ENCODE measurements around the gene ARID1B. TPM values are rescaled to one million over a fixed set of nuclear protein-coding genes. Genes with fewer than 3 reads are reported as not detected.
A peak's percentile ranks its signal among the peaks of the same experiment; 100 is the strongest.
"Not testable (repeated sequence)": the region's sequence is repeated elsewhere in the genome, so short reads cannot be mapped to it uniquely, and the experiment has no call there.

The ARID1B gene
- total RNA-seq, 1 donor from 2014 or later = 59.3 TPM

DNA sequence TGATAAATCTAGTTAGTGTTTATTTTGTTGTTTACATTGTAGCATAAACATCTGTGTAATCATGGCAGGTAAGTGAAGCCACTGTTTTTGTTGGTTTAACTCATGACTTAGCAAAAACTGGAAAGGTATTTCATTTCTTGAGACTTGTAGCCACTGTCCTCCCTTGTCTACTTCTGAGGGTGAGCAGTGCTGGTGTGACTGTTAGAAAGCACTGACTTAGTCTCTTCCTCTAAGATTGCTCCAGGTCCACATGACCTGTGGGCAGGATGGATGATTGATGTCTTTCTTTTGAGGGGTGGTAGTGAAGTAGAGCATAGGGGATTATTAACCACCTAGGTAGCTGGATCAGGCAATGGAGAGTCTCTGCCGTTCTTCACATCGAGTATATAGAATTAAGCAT is 203.8 kb downstream of the ARID1B start:
- H3K4me1 Mint-ChIP-seq (ENCODE audit: low read depth) = peaks cover 75% of the 10 kb centered on the region
- DNase-seq (ENCODE audit: low spot score) = no peak
- no peak overlapping the region for H3K4me3 Mint-ChIP-seq (ENCODE audit: unreplicated experiment)
- H3K27me3 Mint-ChIP-seq (ENCODE audit: low read depth) = no peaks in the 10 kb centered on the region
- TF ChIP-seq, protein P1, sequence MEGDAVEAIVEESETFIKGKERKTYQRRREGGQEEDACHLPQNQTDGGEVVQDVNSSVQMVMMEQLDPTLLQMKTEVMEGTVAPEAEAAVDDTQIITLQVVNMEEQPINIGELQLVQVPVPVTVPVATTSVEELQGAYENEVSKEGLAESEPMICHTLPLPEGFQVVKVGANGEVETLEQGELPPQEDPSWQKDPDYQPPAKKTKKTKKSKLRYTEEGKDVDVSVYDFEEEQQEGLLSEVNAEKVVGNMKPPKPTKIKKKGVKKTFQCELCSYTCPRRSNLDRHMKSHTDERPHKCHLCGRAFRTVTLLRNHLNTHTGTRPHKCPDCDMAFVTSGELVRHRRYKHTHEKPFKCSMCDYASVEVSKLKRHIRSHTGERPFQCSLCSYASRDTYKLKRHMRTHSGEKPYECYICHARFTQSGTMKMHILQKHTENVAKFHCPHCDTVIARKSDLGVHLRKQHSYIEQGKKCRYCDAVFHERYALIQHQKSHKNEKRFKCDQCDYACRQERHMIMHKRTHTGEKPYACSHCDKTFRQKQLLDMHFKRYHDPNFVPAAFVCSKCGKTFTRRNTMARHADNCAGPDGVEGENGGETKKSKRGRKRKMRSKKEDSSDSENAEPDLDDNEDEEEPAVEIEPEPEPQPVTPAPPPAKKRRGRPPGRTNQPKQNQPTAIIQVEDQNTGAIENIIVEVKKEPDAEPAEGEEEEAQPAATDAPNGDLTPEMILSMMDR (IDR thresholded peaks at IDR 0.05) = no peak
- no peaks in the 10 kb centered on the region for H3K36me3 Mint-ChIP-seq (ENCODE audit: low read depth)
- peak overlapping the region; percentile 85 for H3K27ac Mint-ChIP-seq (ENCODE audit: unreplicated experiment)
- no peaks in the 10 kb centered on the region for H3K9me3 Mint-ChIP-seq (ENCODE audit: low read depth)

DNA sequence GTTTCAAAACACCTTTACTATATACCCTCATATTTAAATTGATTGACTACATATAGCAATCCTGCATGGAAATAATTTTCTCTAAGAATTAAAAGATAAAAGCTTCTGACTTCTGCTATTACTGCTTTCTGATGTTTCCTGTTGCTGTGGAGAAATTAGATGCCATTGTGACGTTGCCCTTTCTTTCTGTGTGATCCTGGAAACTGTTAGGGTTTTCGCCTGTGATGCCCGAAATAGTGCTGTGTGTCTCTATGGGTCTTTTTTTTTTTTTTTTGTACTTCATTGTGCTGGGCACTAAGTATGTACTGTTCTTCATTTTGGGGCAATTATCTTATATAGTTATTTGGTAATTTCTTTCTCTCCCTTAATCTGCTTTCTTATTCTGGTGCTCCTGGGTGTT is 205.0 kb downstream of the ARID1B start:
- Mint-ChIP-seq H3K4me3 (ENCODE audit: unreplicated experiment) (no peak overlapping the region), H3K36me3 (ENCODE audit: low read depth) (no peaks in the 10 kb centered on the region), H3K4me1 (ENCODE audit: low read depth) (peaks cover 63% of the 10 kb centered on the region), H3K9me3 (ENCODE audit: low read depth) (no peaks in the 10 kb centered on the region), H3K27ac (ENCODE audit: unreplicated experiment) (peak overlapping the region; percentile 24), H3K27me3 (ENCODE audit: low read depth) (no peaks in the 10 kb centered on the region)
- TF ChIP-seq, protein P1 (IDR thresholded peaks at IDR 0.05) = no peak
- no peak for DNase-seq (ENCODE audit: low spot score)

DNA sequence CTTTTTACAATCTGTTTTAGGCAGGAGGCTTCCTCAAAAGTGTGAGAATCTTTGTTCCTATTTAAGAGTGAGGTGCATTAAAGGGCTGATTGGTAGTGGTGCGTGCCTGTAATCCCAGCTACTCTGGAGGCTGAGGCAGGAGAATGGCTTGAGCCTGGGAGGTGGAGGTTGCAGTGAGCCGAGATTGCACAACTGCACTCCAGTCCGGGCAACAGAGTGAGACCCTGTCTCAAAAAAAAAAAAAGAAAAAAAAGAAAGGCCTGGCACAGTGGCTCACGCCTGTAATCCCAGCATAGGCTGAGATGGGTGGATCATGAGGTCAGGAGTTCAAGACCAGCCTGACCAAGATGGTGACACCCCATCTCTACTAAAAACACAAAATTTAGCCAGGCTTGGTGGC is 205.7 kb downstream of the ARID1B start:
- peaks cover 59% of the 10 kb centered on the region for H3K4me1 Mint-ChIP-seq (ENCODE audit: low read depth)
- DNase-seq (ENCODE audit: low spot score); H3K27ac Mint-ChIP-seq (ENCODE audit: unreplicated experiment); H3K27me3 Mint-ChIP-seq (ENCODE audit: low read depth); H3K4me3 Mint-ChIP-seq (ENCODE audit: unreplicated experiment); H3K36me3 Mint-ChIP-seq (ENCODE audit: low read depth); H3K9me3 Mint-ChIP-seq (ENCODE audit: low read depth): not testable (repeated sequence)

DNA sequence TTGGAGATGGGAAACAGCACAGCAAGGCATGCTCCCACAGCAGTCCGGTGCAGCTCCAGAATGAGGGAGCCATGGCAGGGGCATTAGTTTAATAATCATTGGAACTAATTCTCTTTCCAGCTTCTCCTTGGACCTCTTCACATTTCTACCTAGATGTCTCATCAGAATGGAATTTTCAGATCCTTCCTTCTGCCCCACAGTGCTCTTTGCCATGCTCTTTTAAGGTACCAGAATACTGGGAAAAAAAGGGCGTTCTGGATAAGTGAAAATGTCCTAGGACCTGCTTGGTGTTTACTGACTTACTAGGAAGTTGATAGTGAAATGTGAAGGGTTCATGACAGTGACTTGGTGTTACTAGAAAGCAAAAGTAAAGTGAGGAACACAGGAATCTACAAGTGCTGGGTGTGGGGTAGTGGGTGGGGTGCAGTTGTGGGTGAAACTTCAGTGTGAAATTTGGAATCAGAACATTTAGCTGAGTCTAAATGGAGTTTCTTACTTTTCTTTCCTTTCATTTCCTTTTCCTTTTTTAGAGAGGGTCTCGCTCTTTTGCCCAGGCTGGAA is 207.1 kb downstream of the ARID1B start:
- no peak for DNase-seq (ENCODE audit: low spot score)
- Mint-ChIP-seq H3K36me3 (ENCODE audit: low read depth) (no peaks in the 10 kb centered on the region), H3K9me3 (ENCODE audit: low read depth) (no peaks in the 10 kb centered on the region), H3K4me3 (ENCODE audit: unreplicated experiment) (no peak overlapping the region), H3K27me3 (ENCODE audit: low read depth) (no peaks in the 10 kb centered on the region), H3K27ac (ENCODE audit: unreplicated experiment) (no peak overlapping the region), H3K4me1 (ENCODE audit: low read depth) (peaks cover 57% of the 10 kb centered on the region)
- TF ChIP-seq, protein P1 (IDR thresholded peaks at IDR 0.05) = no peak

DNA sequence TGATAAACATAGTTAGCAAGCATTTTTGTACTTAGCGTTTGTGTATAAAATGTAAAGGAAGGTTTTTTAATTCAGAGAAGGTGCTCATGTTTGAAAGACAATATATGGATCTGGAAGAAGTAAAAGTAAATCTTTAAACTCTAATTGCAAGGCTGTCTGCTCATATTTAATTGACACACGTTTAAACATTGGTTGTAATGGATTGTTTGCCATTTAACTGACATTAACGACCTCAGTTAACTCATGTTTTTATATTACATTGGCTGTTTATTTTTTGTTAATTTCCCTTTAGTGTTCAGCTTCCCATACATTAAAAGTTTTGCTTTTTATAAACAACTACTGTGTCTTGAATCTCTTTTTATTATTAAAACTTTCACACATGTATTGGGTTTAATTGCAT is 208.1 kb downstream of the ARID1B start:
- H3K27ac Mint-ChIP-seq (ENCODE audit: unreplicated experiment) = no peak overlapping the region
- no peak overlapping the region for H3K4me3 Mint-ChIP-seq (ENCODE audit: unreplicated experiment)
- TF ChIP-seq, protein P1 (IDR thresholded peaks at IDR 0.05) = no peak
- H3K36me3 Mint-ChIP-seq (ENCODE audit: low read depth) = no peaks in the 10 kb centered on the region
- peaks cover 52% of the 10 kb centered on the region for H3K4me1 Mint-ChIP-seq (ENCODE audit: low read depth)
- H3K9me3 Mint-ChIP-seq (ENCODE audit: low read depth) = no peaks in the 10 kb centered on the region
- H3K27me3 Mint-ChIP-seq (ENCODE audit: low read depth) = no peaks in the 10 kb centered on the region
- no peak for DNase-seq (ENCODE audit: low spot score)

Data from chondrocyte (in vitro differentiated cells).